ENCODE results near the gene PTGES3.
A peak's percentile ranks its signal among the peaks of the same experiment; 100 is the strongest.

Gene PTGES3

DNA sequence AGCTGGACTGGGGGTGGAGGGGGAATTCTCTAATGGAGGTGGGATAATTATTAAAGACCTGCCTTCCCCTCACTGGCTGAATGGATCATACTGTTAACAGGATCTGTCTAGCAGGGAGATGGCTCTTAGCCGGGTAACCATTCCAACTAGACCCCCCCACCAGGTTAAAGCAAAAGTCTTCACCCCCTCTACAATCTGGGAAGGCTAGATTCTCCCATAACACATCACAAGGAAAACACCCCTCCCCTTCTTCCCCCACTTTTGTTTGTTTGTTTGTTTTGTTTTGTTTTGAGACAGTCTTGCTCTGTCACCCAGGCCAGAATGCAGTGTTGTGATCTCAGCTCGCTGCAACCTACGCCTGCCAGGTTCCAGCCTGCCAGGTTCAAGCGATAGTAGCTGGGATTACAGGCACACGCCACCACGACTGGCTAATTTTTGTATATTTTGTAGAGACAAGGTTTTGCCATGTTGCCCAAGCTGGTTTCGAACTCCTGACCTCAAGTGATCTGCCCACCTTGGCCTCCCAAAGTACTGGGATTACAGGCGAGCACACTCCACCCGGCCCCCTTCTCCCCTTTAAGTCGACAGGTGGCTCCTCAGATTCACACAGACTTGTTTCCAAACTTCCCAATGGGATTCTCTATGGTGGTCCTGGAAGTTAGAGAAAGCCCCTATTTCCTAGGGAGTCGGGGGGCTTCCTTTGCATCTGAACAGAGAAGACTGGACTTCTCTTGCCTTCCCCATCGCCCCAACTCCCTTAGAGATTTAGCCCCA lies 54.4 kb downstream of the PTGES3 start (continued):
- TF ChIP-seq SP7 (tag by site-specific recombination; IDR thresholded peaks at IDR 0.05) (no peak), ZNF677 (tag by site-specific recombination; IDR thresholded peaks at IDR 0.05) (no peak), ZNF837 (tag by site-specific recombination; IDR thresholded peaks at IDR 0.05) (no peak), ZBTB48 (tag by site-specific recombination; IDR thresholded peaks at IDR 0.05) (peak; percentile 70), ZNF555 (tag by site-specific recombination; conservative IDR thresholded peaks at IDR 0.05) (no peak), ZNF626 (tag by site-specific recombination; IDR thresholded peaks at IDR 0.05) (no peak), ZNF792 (tag by site-specific recombination; IDR thresholded peaks at IDR 0.05) (no peak), ZNF561 (tag by site-specific recombination; IDR thresholded peaks at IDR 0.05; ENCODE audit: borderline replicate concordance) (no peak), ZNF248 (tag by site-specific recombination; IDR thresholded peaks at IDR 0.05) (no peak), ZNF747 (tag by site-specific recombination; IDR thresholded peaks at IDR 0.05) (no peak), ZNF221 (tag by site-specific recombination; IDR thresholded peaks at IDR 0.05; ENCODE audit: borderline replicate concordance) (no peak), ZNF138 (tag by site-specific recombination; IDR thresholded peaks at IDR 0.05; ENCODE audit: borderline replicate concordance) (no peak), ZNF843 (tag by site-specific recombination; IDR thresholded peaks at IDR 0.05) (no peak), ZNF324 (tag by site-specific recombination; IDR thresholded peaks at IDR 0.05) (no peak), GLIS2 (tag by site-specific recombination; IDR thresholded peaks at IDR 0.05) (0 out of 2 replicates have a peak, but pooled peaks have one; percentile 11), ZNF2 (tag by site-specific recombination; IDR thresholded peaks at IDR 0.05) (no peak)
- TF ChIP-seq, protein P1, sequence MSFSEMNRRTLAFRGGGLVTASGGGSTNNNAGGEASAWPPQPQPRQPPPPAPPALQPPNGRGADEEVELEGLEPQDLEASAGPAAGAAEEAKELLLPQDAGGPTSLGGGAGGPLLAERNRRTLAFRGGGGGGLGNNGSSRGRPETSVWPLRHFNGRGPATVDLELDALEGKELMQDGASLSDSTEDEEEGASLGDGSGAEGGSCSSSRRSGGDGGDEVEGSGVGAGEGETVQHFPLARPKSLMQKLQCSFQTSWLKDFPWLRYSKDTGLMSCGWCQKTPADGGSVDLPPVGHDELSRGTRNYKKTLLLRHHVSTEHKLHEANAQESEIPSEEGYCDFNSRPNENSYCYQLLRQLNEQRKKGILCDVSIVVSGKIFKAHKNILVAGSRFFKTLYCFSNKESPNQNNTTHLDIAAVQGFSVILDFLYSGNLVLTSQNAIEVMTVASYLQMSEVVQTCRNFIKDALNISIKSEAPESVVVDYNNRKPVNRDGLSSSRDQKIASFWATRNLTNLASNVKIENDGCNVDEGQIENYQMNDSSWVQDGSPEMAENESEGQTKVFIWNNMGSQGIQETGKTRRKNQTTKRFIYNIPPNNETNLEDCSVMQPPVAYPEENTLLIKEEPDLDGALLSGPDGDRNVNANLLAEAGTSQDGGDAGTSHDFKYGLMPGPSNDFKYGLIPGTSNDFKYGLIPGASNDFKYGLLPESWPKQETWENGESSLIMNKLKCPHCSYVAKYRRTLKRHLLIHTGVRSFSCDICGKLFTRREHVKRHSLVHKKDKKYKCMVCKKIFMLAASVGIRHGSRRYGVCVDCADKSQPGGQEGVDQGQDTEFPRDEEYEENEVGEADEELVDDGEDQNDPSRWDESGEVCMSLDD (tag by site-specific recombination; IDR thresholded peaks at IDR 0.05): no peak
- TF ChIP-seq, protein P2, sequence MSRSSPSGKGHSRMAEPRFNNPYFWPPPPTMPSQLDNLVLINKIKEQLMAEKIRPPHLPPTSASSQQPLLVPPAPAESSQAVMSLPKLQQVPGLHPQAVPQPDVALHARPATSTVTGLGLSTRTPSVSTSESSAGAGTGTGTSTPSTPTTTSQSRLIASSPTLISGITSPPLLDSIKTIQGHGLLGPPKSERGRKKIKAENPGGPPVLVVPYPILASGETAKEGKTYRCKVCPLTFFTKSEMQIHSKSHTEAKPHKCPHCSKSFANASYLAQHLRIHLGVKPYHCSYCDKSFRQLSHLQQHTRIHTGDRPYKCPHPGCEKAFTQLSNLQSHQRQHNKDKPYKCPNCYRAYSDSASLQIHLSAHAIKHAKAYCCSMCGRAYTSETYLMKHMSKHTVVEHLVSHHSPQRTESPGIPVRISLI (tag by site-specific recombination; IDR thresholded peaks at IDR 0.05): no peak

DNA sequence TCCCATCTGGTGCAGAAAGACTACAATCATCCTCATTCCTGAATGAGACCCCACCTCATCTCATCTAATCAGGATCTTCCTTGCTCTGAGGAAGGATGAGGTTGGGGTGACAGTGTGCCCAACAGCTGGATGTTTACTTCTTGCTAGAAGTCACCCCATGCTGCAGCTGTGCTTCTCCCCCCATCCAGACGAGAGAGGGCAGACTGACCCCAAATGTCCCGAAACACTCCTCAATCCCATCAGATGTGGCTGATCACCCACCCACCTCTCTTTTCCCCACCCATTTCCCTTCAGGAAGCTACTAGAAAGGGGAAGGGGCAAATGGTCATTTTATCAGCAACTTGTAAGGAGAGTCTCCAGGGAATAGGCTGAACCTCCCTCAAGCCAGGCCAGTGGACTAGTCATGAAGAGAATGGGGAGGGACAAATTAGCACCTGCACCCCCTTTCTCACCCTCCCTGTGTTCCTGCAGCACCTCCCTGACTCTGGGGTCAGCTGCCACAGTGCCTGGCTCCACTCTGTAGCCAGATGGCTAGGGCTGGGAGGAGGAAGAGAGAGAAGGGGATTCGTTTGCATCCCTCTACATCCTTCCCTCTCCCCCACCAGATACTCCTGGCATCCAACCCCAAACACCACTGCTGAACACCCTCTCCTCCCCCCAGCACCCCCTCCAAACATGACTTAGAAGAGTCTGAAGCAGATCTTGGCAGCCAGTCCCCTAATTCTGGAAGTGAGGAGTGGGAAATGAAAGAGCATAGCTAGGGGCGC lies 55.2 kb downstream of the PTGES3 start:
- Histone ChIP-seq H3K36me3 (ENCODE audit: control insufficient read depth in 2 of 2, insufficient read depth in 1 of 2, low read length in 2 of 2) (peaks cover 3 to 7% of the 10 kb centered on the region in 2 experiments; a peak in 2 of 3 replicates), H3K4me1 (ENCODE audit: control insufficient read depth, insufficient read depth, low read length) (peaks cover 28% of the 10 kb centered on the region), H3K27ac (ENCODE audit: extremely low read depth, low read depth, low read length) (no peak overlapping the region), H3K4me3 (ENCODE audit: low read depth, low read length) (no peak overlapping the region), H3K9me3 (ENCODE audit: control insufficient read depth, insufficient read depth, low read depth, low read length) (no peaks in the 10 kb centered on the region)
- CTCF ChIA-PET: no interaction called here
- POLR2A ChIA-PET: interaction anchor here (0.6 to 1.4 kb wide), 2 partner anchors 10 to 113 kb away, joined by 3 read pairs; no protein-coding TSS in a partner anchor
- TF ChIP-seq ZNF169 (tag by site-specific recombination; IDR thresholded peaks at IDR 0.05): no peak
- TF ChIP-seq, protein P3, sequence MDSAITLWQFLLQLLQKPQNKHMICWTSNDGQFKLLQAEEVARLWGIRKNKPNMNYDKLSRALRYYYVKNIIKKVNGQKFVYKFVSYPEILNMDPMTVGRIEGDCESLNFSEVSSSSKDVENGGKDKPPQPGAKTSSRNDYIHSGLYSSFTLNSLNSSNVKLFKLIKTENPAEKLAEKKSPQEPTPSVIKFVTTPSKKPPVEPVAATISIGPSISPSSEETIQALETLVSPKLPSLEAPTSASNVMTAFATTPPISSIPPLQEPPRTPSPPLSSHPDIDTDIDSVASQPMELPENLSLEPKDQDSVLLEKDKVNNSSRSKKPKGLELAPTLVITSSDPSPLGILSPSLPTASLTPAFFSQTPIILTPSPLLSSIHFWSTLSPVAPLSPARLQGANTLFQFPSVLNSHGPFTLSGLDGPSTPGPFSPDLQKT (IDR thresholded peaks at IDR 0.05; ENCODE audit: borderline replicate concordance, low read depth, low read length): no peak
- no peak for TF ChIP-seq KLF16 (tag by site-specific recombination; IDR thresholded peaks at IDR 0.05)
- TF ChIP-seq ZNF132 (tag by site-specific recombination; IDR thresholded peaks at IDR 0.05; ENCODE audit: borderline replicate concordance): no peak
- TF ChIP-seq, protein P4, sequence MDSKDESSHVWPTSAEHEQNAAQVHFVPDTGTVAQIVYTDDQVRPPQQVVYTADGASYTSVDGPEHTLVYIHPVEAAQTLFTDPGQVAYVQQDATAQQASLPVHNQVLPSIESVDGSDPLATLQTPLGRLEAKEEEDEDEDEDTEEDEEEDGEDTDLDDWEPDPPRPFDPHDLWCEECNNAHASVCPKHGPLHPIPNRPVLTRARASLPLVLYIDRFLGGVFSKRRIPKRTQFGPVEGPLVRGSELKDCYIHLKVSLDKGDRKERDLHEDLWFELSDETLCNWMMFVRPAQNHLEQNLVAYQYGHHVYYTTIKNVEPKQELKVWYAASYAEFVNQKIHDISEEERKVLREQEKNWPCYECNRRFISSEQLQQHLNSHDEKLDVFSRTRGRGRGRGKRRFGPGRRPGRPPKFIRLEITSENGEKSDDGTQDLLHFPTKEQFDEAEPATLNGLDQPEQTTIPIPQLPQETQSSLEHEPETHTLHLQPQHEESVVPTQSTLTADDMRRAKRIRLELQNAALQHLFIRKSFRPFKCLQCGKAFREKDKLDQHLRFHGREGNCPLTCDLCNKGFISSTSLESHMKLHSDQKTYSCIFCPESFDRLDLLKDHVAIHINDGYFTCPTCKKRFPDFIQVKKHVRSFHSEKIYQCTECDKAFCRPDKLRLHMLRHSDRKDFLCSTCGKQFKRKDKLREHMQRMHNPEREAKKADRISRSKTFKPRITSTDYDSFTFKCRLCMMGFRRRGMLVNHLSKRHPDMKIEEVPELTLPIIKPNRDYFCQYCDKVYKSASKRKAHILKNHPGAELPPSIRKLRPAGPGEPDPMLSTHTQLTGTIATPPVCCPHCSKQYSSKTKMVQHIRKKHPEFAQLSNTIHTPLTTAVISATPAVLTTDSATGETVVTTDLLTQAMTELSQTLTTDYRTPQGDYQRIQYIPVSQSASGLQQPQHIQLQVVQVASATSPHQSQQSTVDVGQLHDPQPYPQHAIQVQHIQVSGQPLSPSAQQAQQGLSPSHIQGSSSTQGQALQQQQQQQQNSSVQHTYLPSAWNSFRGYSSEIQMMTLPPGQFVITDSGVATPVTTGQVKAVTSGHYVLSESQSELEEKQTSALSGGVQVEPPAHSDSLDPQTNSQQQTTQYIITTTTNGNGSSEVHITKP (tag by site-specific recombination; IDR thresholded peaks at IDR 0.05): peak; percentile 94
- TF ChIP-seq ZIC2 (tag by site-specific recombination; IDR thresholded peaks at IDR 0.05): no peak
- TF ChIP-seq, protein P5, sequence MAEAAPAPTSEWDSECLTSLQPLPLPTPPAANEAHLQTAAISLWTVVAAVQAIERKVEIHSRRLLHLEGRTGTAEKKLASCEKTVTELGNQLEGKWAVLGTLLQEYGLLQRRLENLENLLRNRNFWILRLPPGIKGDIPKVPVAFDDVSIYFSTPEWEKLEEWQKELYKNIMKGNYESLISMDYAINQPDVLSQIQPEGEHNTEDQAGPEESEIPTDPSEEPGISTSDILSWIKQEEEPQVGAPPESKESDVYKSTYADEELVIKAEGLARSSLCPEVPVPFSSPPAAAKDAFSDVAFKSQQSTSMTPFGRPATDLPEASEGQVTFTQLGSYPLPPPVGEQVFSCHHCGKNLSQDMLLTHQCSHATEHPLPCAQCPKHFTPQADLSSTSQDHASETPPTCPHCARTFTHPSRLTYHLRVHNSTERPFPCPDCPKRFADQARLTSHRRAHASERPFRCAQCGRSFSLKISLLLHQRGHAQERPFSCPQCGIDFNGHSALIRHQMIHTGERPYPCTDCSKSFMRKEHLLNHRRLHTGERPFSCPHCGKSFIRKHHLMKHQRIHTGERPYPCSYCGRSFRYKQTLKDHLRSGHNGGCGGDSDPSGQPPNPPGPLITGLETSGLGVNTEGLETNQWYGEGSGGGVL (tag by site-specific recombination; IDR thresholded peaks at IDR 0.05): peak; percentile 87
- TF ChIP-seq HOXA7 (CRISPR knock-in tag; IDR thresholded peaks at IDR 0.05; ENCODE audit: borderline replicate concordance): no peak
